NT2/D1 (cell line): Measurements from ENCODE around the gene DAB2IP.

Source experiments
- SUZ12 ChIP-seq: IDR thresholded peaks from 2 replicates; pipeline ENCODE4 v1.6.1; 2011; ENCODE audit not compliant: insufficient read length, insufficient read depth; ENCODE audit errors: extremely low read depth
- YY1 ChIP-seq: IDR thresholded peaks from 2 replicates; pipeline ENCODE4 v1.6.1; 2011; ENCODE audit not compliant: insufficient read length, insufficient read depth

- TF ChIP-seq YY1 (no peak), SUZ12 (no peak)
These were observed 19.0 kb downstream of the DAB2IP start for GRCh38 chr9:121670431-121670830.
